HG03558 (cell line): ENCODE measurements around the gene CYP19A1.

Experiments
- ATAC-seq: cut with Tn5 transposase; IDR thresholded peaks from one replicate; pipeline ENCODE4 v1.9.1; 2021; ENCODE audit warnings: moderate number of reproducible peaks; ENCODE audit not compliant: unreplicated experiment; ENCODE audit errors: extremely low read depth

The CYP19A1 gene

DNA sequence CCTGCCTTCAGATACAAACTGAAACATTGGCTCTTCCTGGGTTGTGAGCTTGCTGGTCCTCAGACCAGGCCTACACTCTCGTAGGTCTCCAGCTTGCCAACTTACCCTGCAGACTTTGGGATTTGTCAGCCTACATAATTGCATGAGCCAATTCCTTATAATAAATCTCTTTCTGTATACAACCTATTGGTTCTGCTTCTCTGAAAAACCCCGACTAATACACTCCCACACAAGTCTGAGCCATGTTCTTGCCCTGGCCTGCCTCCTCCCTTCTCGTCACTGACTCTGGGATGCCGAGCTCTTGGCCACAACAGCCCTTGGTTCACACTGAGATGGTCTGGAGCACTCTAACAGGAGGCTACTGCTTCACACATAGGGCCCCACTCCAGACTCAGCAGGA lies 9.5 kb downstream of the CYP19A1 start:
- no peak for ATAC-seq

DNA sequence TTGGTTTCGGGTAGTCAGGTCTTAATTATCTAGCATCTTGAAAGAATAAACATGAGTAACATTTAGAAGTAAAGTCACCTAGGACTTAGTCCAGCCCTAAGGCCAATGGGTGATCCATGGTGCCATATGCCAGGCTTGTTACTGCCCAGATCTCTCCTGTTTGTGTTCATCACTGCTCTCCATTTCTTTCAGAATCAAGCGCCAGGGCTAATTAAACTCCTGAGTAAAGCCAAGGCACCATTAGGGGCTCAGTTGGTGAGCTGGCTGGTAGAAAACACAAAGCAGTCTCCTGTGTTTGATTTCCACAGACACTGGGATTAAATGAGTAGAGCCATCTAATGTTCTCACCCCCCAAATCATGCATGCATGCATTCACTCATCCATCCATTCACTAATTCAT lies 11.3 kb downstream of the CYP19A1 start:
- no peak for ATAC-seq

DNA sequence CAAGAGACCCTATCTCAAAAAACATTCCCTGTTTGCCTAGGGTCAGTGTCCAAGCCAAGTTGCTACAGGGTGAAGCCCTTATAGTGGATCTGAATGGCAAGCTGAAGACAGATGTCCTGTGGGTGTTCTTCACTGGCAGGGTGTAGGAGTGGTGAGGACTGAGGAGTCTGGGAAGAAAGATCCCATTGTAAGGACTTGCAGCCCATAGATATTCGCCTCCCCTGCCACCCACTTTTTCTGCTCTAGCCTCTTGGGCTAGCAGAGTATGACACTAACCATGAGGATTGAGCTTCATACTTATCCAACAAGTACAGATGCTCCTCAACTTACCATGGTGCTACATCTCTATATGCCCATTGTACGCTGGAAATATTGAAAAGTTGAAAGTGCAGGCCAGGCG lies 13.2 kb downstream of the CYP19A1 start:
- ATAC-seq = no peak

DNA sequence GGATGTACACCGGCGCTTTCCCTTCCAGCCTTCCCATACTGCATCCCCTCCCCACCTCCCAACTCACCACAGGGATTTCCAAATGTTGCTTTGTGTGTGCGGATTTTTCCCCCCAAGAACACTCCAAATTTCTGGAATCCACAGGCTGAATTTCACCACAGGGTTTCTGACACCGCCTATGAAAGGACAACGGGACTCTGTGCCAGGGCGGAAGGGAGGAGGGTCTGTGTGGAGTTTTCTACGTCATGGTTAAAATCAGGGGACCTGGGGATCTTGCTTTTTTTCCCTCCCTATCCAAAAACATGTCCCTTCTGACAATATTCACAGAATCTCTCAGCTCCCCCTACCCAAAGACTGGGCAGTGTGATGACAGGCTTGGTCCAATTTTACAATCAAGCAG lies 14.6 kb downstream of the CYP19A1 start:
- no peak for ATAC-seq

DNA sequence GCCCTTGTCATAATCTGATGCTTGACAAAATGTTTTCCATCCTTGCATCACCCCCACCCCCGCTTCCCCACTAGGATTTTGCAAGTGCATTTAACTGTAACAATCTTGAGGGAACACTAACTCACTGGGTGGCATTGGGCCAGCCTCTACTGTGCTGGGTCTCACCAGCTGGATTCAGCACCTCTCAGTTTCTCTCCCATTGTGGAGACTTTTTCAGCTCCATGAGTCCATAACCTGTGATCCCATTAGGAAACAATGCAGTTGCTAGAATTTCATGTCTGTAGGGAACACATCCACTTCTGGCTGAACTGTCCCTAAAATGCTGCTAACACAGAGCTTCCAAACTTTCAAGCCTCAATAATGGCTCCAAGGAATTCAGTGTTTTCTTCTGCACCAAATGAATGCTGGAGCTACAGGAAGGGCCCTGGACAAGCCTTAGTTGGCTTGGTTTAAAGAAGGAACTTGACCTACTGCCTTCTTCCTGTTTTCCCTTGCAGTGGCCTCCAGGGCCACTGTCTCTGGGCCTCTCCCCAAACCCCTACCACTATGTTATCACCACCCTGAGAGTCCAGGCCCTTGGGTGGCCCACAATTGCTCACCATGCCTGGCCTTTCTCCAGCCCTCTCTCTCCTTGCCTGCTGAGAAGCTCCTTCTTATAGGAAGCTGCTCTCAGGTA lies 15.6 kb downstream of the CYP19A1 start:
- no peak for ATAC-seq

- ATAC-seq = no peak
Measured at GRCh38 chr15:51321316-51321715, 17.1 kb downstream of the CYP19A1 start.

- ATAC-seq = no peak
Measured at GRCh38 chr15:51320843-51321242, 17.6 kb downstream of the CYP19A1 start.

- ATAC-seq = no peak
Measured at GRCh38 chr15:51319539-51319938, 18.9 kb downstream of the CYP19A1 start.

DNA sequence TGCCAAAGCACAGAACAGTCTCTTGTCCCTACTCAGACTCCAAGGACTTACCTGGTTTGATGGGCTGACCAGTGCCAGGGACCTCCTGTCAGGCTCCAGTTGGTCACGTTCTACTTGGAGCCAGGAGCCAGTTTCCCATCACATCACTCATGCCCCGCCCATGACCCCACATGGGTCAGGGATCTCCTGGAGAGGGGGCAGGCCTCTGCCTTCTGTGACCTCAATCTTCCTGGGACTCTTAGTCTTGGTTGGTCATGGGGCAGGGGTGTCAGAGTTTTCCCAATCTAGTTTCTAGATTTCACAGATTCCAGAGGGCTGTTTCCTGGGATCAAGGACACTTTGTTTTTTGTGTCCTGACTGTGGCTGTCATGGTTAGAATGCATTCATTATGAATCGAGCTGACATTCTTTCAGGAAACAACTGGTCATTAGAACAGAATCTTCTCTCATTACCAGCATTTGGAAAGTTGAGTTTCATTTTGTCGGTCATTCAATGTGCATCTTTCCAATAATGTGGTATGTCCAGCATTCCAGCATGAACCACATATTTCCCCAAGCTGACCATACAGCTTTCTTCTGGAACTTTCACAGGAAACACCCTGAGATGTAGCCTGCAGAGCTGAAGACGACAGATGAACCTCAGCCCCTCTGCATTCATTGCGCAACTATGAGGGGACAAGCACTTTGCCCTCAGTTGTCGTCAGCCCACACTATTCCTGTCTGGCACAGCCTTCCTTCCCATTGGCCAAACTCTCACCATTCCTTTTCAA lies 19.8 kb downstream of the CYP19A1 start:
- ATAC-seq = no peak

DNA sequence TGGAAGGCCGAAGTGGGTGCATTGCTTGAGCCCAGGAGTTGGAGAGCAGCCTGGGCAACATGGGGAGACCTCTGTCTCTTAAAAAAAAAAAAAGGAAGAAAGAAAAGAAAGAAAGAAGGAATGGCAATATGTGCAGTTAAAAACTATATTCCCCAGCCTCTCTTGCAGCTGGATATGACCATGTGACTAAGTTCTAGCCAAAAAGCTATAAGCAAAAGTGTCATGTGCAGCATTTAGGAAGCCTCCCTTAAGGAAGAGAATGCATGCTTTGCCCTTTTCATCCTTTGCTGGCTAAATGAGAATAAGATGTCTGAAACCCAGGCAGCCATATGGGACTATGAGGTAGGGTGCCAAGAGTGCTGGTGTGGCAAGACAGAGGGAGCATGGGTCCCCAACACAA lies 21.8 kb downstream of the CYP19A1 start:
- ATAC-seq = no peak

- ATAC-seq = no peak
Measured at GRCh38 chr15:51315726-51316125, 22.7 kb downstream of the CYP19A1 start.

- no peak for ATAC-seq
Measured at GRCh38 chr15:51314391-51315337, 23.7 kb downstream of the CYP19A1 start.

- ATAC-seq = no peak
Measured at GRCh38 chr15:51313644-51314280, 24.6 kb downstream of the CYP19A1 start.

GRCh38 chr15:51313074-51313393 lies 25.4 kb downstream of the CYP19A1 start:
- no peak for ATAC-seq

DNA sequence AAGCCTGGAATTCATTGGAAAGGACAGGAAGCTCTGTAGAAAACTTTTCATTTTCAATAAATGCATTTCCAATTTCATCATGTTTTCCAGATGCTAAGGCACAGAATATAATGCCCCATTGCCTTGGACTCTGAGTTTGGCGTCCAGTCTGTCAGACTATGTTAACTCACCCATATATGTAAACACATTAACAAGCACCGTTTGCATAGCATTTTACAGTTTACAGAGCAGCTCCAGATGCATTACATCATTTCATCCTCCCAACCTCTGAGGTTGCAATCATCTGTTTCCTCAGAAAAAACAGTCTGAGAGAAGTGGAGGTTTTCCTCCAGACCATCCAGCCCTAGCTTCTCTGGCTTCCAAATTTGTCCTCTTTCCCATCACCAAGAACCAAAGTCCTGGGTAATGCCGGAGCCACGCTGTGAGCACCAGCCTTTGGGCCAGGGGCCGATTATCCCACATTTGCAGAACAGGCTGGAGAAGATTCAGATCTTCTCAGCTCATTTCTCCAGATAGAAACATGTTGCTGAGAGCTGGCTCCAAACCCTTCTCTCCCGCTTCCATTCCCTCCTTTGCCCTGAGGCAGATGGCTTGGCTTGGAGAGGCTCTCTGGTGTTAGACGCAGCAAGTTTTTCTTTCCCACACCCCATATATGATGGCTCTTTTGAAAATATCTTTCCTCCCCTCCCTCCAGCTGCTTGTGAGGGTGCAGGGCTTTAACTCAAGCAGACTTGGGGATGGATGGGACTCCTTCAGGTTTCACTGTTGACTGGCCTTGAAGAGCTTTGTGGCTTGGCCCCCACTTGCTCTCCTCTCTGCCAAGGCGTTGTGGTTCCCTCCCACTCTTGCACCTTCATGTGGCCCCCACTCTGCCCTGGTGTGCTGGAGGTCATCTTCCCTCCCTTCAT lies 26.0 kb downstream of the CYP19A1 start:
- no peak for ATAC-seq

GRCh38 chr15:51311510-51311909 lies 26.9 kb downstream of the CYP19A1 start:
- no peak for ATAC-seq

DNA sequence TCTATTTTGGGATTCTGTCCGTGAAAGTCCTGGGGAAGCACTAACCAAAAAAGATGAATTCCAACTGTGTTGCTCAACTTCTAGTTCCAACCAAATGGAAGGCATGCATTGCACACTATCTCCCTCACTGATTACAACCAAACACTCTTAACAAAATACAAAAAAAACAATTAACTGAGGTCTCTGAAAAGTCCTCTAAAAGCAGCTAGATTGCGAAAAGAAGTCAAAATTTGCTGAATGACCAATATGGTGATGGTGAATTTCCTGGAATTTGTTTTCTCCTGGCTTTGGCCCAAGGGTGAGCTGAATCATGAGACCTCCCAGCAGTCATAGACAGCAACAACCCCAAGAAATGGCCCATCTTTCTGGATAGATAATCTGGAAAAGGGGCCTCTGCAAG lies 28.3 kb downstream of the CYP19A1 start:
- no peak for ATAC-seq

DNA sequence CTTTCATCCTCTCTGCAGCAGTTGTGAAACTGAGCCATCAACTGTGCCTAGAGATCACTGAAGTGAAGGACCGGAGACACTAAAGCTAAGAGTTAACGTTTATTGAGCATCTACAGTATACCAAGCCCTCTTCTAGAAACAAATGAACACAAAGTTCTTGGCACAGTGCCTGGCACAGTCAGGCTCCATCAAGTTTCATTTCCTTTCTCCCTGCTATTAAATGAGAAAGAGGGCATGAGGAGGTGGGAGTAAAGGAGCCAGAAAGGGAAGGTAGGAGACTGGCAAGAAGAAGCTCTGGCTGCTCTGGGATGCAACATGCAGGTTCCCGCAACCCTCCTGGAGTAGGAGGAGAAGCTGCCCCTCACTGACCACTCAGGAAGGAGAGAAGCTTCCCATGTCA lies 30.6 kb downstream of the CYP19A1 start:
- ATAC-seq = no peak

DNA sequence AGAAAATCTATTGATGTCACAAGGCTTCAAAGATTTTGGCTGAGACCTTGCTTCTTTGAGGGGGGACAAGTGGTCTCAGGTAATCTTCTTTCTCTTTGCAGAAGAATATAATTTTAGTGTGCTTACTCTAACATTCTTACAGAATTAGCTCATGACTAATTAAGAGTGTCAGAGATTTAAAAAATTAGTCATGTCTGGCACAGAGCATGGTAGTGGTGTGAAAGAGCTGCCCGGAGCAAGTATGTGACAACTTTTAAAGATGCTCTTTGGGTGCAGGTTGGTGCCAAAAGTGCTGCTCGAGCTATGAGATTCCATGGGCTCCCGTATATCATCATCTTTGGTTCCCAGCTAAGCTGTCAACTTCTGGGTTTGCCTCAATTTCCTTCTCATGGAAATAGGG lies 31.1 kb downstream of the CYP19A1 start:
- no peak for ATAC-seq
